GM20431 (cell line): ENCODE results near the gene GSTT4.
"Not testable (repeated sequence)": the region's sequence is repeated elsewhere in the genome, so short reads cannot be mapped to it uniquely, and the experiment has no call there.

ENCODE experiments used
- in situ Hi-C: fragments of 300-500 bp; cut with MseI, MboI; formaldehyde crosslinking; loops from one replicate; pipeline ENCODE4 v1.15.0; 2020; ENCODE audit warnings: low sequenced_read_pairs; ENCODE audit not compliant: unreplicated experiment

The GSTT4 gene

GRCh38 chr22:23956301-23956900 lies 48.9 kb downstream of the GSTT4 start:
- in situ Hi-C loops, result not testable (repeated sequence)

- in situ Hi-C loops, result not testable (repeated sequence)
These were observed 49.4 kb downstream of the GSTT4 start for GRCh38 chr22:23955886-23956285.

- in situ Hi-C loops, result not testable (repeated sequence)
These were observed 50.3 kb downstream of the GSTT4 start for GRCh38 chr22:23954991-23955305.

GRCh38 chr22:23954193-23954990 lies 50.9 kb downstream of the GSTT4 start:
- in situ Hi-C loops, result not testable (repeated sequence)

GRCh38 chr22:23953485-23953884 lies 51.8 kb downstream of the GSTT4 start:
- in situ Hi-C loops, result not testable (repeated sequence)

- in situ Hi-C loops, result not testable (repeated sequence)
These were observed 52.4 kb downstream of the GSTT4 start for GRCh38 chr22:23952794-23953405.

GRCh38 chr22:23951383-23951782 lies 53.9 kb downstream of the GSTT4 start:
- in situ Hi-C loops, result not testable (repeated sequence)

GRCh38 chr22:23949764-23950163 lies 55.5 kb downstream of the GSTT4 start:
- in situ Hi-C loops, result not testable (repeated sequence)
